HepG2 (cell line): Measurements from ENCODE around the gene SPTB. TPM values are rescaled to one million over a fixed set of nuclear protein-coding genes. Genes with fewer than 3 reads are reported as not detected.

Experiments used
- ATAC-seq: fragments of 200-7000 bp; cut with Tn5 transposase; 3 replicates; pipeline ENCODE4 v1.9.1; 2020; ENCODE audit warnings: mild to moderate bottlenecking, moderate library complexity
- BruUV-seq: library from RNA; stranded (reverse); fragments of 400-500 nt; replicated peaks from 2 replicates; lab custom pipeline; 2021; lab: Mats Ljungman, UMichigan
- CTCF ChIA-PET: fragments of 300-600 bp; formaldehyde crosslinking; extraction: SDS; loops from one replicate; lab custom pipeline; 2021; ENCODE audit warnings: low total read pairs, inconsistent platforms, low intra/inter-chr PET ratio; lab: Yijun Ruan, JAX
- POLR2A ChIA-PET: fragments of 350-600 bp; sonication (Branson Sonifier 250); formaldehyde crosslinking; loops from one replicate; lab custom pipeline; 2020; ENCODE audit warnings: antibody characterized with exemption, inconsistent platforms; lab: Yijun Ruan, JAX
- DNase-seq: peaks from one replicate; pipeline ENCODE4 v3.0.0-alpha.2; 2015; ENCODE audit warnings: low spot score
- FAIRE-seq: peaks from 3 replicates; lab custom pipeline; 2011; peaks lifted over from hg19 to GRCh38; lab: Jason Lieb, UNC
- H2AFZ ChIP-seq: one replicate; pipeline ENCODE4 v1.6.1; 2011; ENCODE audit warnings: low read length, inconsistent platforms
- H3K27ac ChIP-seq: fragments of 300-600 bp; 3 replicates; pipeline ENCODE4 v1.8.0; 2011; ENCODE audit warnings: mixed run types, mild to moderate bottlenecking, mixed read lengths, low read length, inconsistent platforms; ENCODE audit not compliant: insufficient read depth; ENCODE audit errors: extremely low read length
- H3K27me3 ChIP-seq, 2 experiments: fragments of 200-600 bp in 1 of 2; 2 replicates in 1 of 2; 3 replicates in 1 of 2; pipeline versions ENCODE4 v1.6.0 to v1.8.0; 2011; ENCODE audit warnings: low read length in 2 of 2, mild to moderate bottlenecking in 2 of 2, moderate library complexity in 2 of 2, inconsistent platforms in 1 of 2; ENCODE audit not compliant: insufficient read depth in 2 of 2, control insufficient read depth in 1 of 2
- H3K36me3 ChIP-seq, 2 experiments: fragments of 200-600 bp in 1 of 2; replicated peaks in 1 of 2; 2 replicates in 1 of 2; 3 replicates in 1 of 2; pipeline versions ENCODE4 v1.5.1 to v1.8.0; 2011; ENCODE audit warnings: low read length in 2 of 2, inconsistent platforms in 1 of 2; ENCODE audit not compliant: insufficient read depth in 2 of 2, control insufficient read depth in 1 of 2
- H3K4me1 ChIP-seq: 2 replicates; pipeline ENCODE4 v1.5.1; 2012; ENCODE audit warnings: low read length, inconsistent platforms; ENCODE audit not compliant: insufficient read depth
- H3K4me2 ChIP-seq: 2 replicates; pipeline ENCODE4 v1.6.0; 2011; ENCODE audit warnings: low read depth, low read length, inconsistent platforms
- H3K4me3 ChIP-seq, 3 experiments: fragments of 200-600 bp in 1 of 3; sonication (generic), shearing (Covaris generic) in 1 of 3; replicated peaks in 1 of 3; 2 replicates each; pipeline ENCODE4 v1.5.1; 2011 to 2016; ENCODE audit warnings: low read length in 3 of 3, inconsistent platforms in 2 of 3, low read depth in 2 of 3, mild to moderate bottlenecking in 2 of 3, control low read depth in 1 of 3, mixed read lengths in 1 of 3; ENCODE audit not compliant: insufficient read depth in 1 of 3
- H3K79me2 ChIP-seq: one replicate; pipeline ENCODE4 v1.6.1; 2011; ENCODE audit warnings: low read length, inconsistent platforms; ENCODE audit not compliant: insufficient read depth
- H3K9ac ChIP-seq: 2 replicates; pipeline ENCODE4 v1.6.0; 2011; ENCODE audit warnings: mild to moderate bottlenecking, low read depth, low read length, inconsistent platforms; ENCODE audit not compliant: insufficient read depth
- H3K9me3 ChIP-seq: 2 replicates; pipeline ENCODE4 v1.5.1; 2012; ENCODE audit warnings: mild to moderate bottlenecking, low read length
- H4K20me1 ChIP-seq: 2 replicates; pipeline ENCODE4 v1.6.0; 2011; ENCODE audit warnings: inconsistent platforms, mild to moderate bottlenecking, low read length, moderate library complexity; ENCODE audit not compliant: insufficient read depth
- HOXA7 ChIP-seq: sonication (generic); formaldehyde crosslinking; IDR thresholded peaks from 2 replicates; pipeline ENCODE4 v1.8.1; 2022; ENCODE audit warnings: mild to moderate bottlenecking, missing genetic modification reagents, moderate library complexity
- PBX3 ChIP-seq: sonication (generic); formaldehyde crosslinking; IDR thresholded peaks from 2 replicates; pipeline ENCODE4 v1.8.1; 2023; ENCODE audit warnings: missing genetic modification reagents, inconsistent platforms, borderline replicate concordance
- RARA ChIP-seq: IDR thresholded peaks from 2 replicates; pipeline ENCODE4 v1.6.1; 2016; ENCODE audit warnings: missing genetic modification reagents, missing compliant biosample characterization
- REPIN1 ChIP-seq: sonication (generic); formaldehyde crosslinking; IDR thresholded peaks from 2 replicates; pipeline ENCODE4 v1.8.0; 2022; ENCODE audit warnings: missing genetic modification reagents, low read depth, mild to moderate bottlenecking, borderline replicate concordance
- SCMH1 ChIP-seq: sonication (generic); formaldehyde crosslinking; IDR thresholded peaks from 2 replicates; pipeline ENCODE4 v1.9.0; 2021; ENCODE audit warnings: missing genetic modification reagents, mild to moderate bottlenecking, borderline replicate concordance
- SOX5 ChIP-seq: IDR thresholded peaks from 2 replicates; pipeline ENCODE4 v1.6.1; 2016; ENCODE audit warnings: borderline replicate concordance
- SP5 ChIP-seq: IDR thresholded peaks from 2 replicates; pipeline ENCODE4 v1.6.1; 2016; ENCODE audit warnings: low read depth, borderline replicate concordance
- THAP11 ChIP-seq: IDR thresholded peaks from 2 replicates; pipeline ENCODE4 v1.6.1; 2016; ENCODE audit warnings: missing biosample characterization, missing genetic modification reagents
- ZNF143 ChIP-seq: sonication (generic); formaldehyde crosslinking; IDR thresholded peaks from 2 replicates; pipeline ENCODE4 v1.4.0; 2020; ENCODE audit warnings: missing genetic modification reagents
- ZNF276 ChIP-seq: sonication (generic); formaldehyde crosslinking; IDR thresholded peaks from 2 replicates; pipeline ENCODE4 v1.4.0; 2020; ENCODE audit warnings: mild to moderate bottlenecking, low read depth, missing genetic modification reagents
- ZNF704 ChIP-seq: sonication (generic); formaldehyde crosslinking; IDR thresholded peaks from 2 replicates; pipeline ENCODE4 v1.8.1; 2023; ENCODE audit warnings: mild to moderate bottlenecking, inconsistent platforms, moderate library complexity, missing genetic modification reagents, borderline replicate concordance
- ZSCAN21 ChIP-seq: sonication (generic); formaldehyde crosslinking; IDR thresholded peaks from 2 replicates; pipeline ENCODE4 v1.8.0; 2022; ENCODE audit warnings: mild to moderate bottlenecking, missing genetic modification reagents, moderate library complexity, borderline replicate concordance
- ZSCAN31 ChIP-seq: sonication (generic); formaldehyde crosslinking; IDR thresholded peaks from 2 replicates; pipeline ENCODE4 v1.5.0; 2020; ENCODE audit warnings: low read depth, mild to moderate bottlenecking, missing genetic modification reagents
- WGBS: methylation state at CpG from one replicate; pipeline ENCODE4 v1.1.6; 2017; ENCODE audit warnings: low lambda C conversion rate; 5-methylcytosine and 5-hydroxymethylcytosine counted together
- in situ Hi-C: cut with HindIII; loops from 2 replicates; pipeline ENCODE4 v1.10.0; 2017; ENCODE audit warnings: low pct_unique_long_range_greater_than_20kb; ENCODE audit not compliant: extremely low pct_ligation_motif_present
- intact Hi-C: fragments of 100-400 bp; cut with micrococcal nuclease; formaldehyde crosslinking; loops from one replicate; pipeline ENCODE4 v1.10.0; 2022; ENCODE audit not compliant: unreplicated experiment
- polyA plus RNA-seq, 8 experiments: library from polyadenylated mRNA; depleted of rRNA in 3 of 8; stranded (reverse) in 7 of 8; unstranded in 1 of 8; fragments of >200 nt; fragmentation: Illumina TruSeq in 4 of 8; extraction: Trizol in 4 of 8; gene quantifications; 2 replicates each; pipeline versions ENCODE4 v1.2.1 to v1.2.3, GENCODE V29; 2011 to 2016; ENCODE audit warnings: low read depth in 4 of 8, missing spikeins in 1 of 8, mixed read lengths in 1 of 8; ENCODE audit not compliant: insufficient read depth in 1 of 8
- total RNA-seq, 5 experiments: library from RNA; depleted of rRNA; stranded (reverse); fragments of >200 nt; fragmentation: Illumina TruSeq; extraction: Trizol; gene quantifications; 2 replicates each; pipeline ENCODE4 v1.2.3, GENCODE V29; 2016; ENCODE audit warnings: low read depth in 1 of 5
- TF ChIP-seq, protein P1 (sequence below): sonication (generic); formaldehyde crosslinking; IDR thresholded peaks from 2 replicates; pipeline ENCODE4 v1.8.0; 2022; ENCODE audit warnings: mild to moderate bottlenecking, missing genetic modification reagents

SPTB gene
- total and polyA plus RNA-seq, 2 of the 13 experiments (the other 11 are each of a cell fraction or from before 2014, with no cell fraction given): 0.01 to 0.02 TPM

- POLR2A ChIA-PET: no interaction called here
- Histone ChIP-seq H3K27me3 (no peaks in the 10 kb centered on the region), H3K4me3 (no peak overlapping the region), H3K36me3 (peaks cover 0 to 4% of the 10 kb centered on the region in 2 experiments; a peak in 1 of 5 replicates), H3K27ac (no peak overlapping the region), H2AFZ (no peak overlapping the region), H3K9me3 (peaks cover 13% of the 10 kb centered on the region), H3K79me2 (peaks cover 40% of the 10 kb centered on the region), H3K9ac (no peak overlapping the region), H3K4me2 (no peak overlapping the region), H3K4me1 (peaks cover 43% of the 10 kb centered on the region), H4K20me1 (no peaks in the 10 kb centered on the region)
- ATAC-seq (no peak), FAIRE-seq (no peak), DNase-seq (no peak)
- no TSS peak for BruUV-seq
- CTCF ChIA-PET: no interaction called here
- WGBS: 98% methylated on average over 5 of the region's 5 CpGs
- intact Hi-C loops (no loop called here), in situ Hi-C loops (no loop called here)
- no peak for TF ChIP-seq ZNF276 (CRISPR knock-in tag)
- TF ChIP-seq ZNF143 (CRISPR knock-in tag): no peak
- no peak for TF ChIP-seq SOX5 (CRISPR knock-in tag)
- TF ChIP-seq, protein P1, sequence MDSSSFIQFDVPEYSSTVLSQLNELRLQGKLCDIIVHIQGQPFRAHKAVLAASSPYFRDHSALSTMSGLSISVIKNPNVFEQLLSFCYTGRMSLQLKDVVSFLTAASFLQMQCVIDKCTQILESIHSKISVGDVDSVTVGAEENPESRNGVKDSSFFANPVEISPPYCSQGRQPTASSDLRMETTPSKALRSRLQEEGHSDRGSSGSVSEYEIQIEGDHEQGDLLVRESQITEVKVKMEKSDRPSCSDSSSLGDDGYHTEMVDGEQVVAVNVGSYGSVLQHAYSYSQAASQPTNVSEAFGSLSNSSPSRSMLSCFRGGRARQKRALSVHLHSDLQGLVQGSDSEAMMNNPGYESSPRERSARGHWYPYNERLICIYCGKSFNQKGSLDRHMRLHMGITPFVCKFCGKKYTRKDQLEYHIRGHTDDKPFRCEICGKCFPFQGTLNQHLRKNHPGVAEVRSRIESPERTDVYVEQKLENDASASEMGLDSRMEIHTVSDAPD (CRISPR knock-in tag): no peak
- no peak for TF ChIP-seq ZSCAN31 (CRISPR knock-in tag)
- TF ChIP-seq ZSCAN21 (CRISPR knock-in tag): no peak
- TF ChIP-seq ZNF704 (CRISPR knock-in tag): no peak
- no peak for TF ChIP-seq HOXA7
- no peak for TF ChIP-seq SCMH1 (CRISPR knock-in tag)
- TF ChIP-seq PBX3: no peak
- no peak for TF ChIP-seq REPIN1
- no peak for TF ChIP-seq THAP11 (CRISPR knock-in tag)
- no peak for TF ChIP-seq RARA (CRISPR knock-in tag)
- no peak for TF ChIP-seq SP5 (CRISPR knock-in tag)
Measured at GRCh38 chr14:64711039-64711438, 168.7 kb downstream of the SPTB start.
